ENCODE results near the gene MARK1. TPM values are rescaled to one million over a fixed set of nuclear protein-coding genes. Genes with fewer than 3 reads are reported as not detected.

The MARK1 gene
- total and polyA plus RNA-seq, 5 donors, result 10.1 to 25.1 (median 19.4) TPM

GRCh38 chr1:220504329-220504728 lies 23.6 kb upstream of the MARK1 start:
- intact Hi-C loops (cut with DNase I), result no loop called here

GRCh38 chr1:220507085-220507484 lies 20.9 kb upstream of the MARK1 start:
- ATAC-seq (no peak), DNase-seq (no peak)
- Histone ChIP-seq H3K27ac (ENCODE audit: low read length) (no peak overlapping the region), H3K4me3 (ENCODE audit: low read length) (no peak overlapping the region), H3K9me3 (ENCODE audit: control insufficient read depth, low read length) (no peaks in the 10 kb centered on the region), H3K4me1 (ENCODE audit: control insufficient read depth, insufficient read depth, low read length) (no peaks in the 10 kb centered on the region), H3K27me3 (ENCODE audit: control insufficient read depth, insufficient read depth) (peaks cover 3% of the 10 kb centered on the region)
- intact Hi-C loops (cut with DNase I), result no loop called here
- 78% methylated on average over 5 of the region's 5 CpGs for WGBS

More at GRCh38 chr1:220504329-220504728, 23.6 kb upstream of the MARK1 start:
- ATAC-seq (no peak), DNase-seq (no peak)
- no peaks in the 10 kb centered on the region for H3K9me3 ChIP-seq (ENCODE audit: control insufficient read depth, low read length)
- H3K27ac ChIP-seq (ENCODE audit: low read length), result no peak overlapping the region
- no peaks in the 10 kb centered on the region for H3K4me1 ChIP-seq (ENCODE audit: control insufficient read depth, insufficient read depth, low read length)
- 70% methylated on average over 5 of the region's 5 CpGs for WGBS
- H3K4me3 ChIP-seq (ENCODE audit: low read length), result no peak overlapping the region
- peaks cover 3% of the 10 kb centered on the region for H3K27me3 ChIP-seq (ENCODE audit: control insufficient read depth, insufficient read depth)

- WGBS, result 89% methylated on average over 4 of the region's 4 CpGs
- H3K27me3 ChIP-seq (ENCODE audit: control insufficient read depth, insufficient read depth), result peaks cover 3% of the 10 kb centered on the region
- intact Hi-C loops (cut with DNase I), result no loop called here
- ATAC-seq (no peak), DNase-seq (no peak)
- H3K4me3 ChIP-seq (ENCODE audit: low read length), result no peak overlapping the region
- no peak overlapping the region for H3K27ac ChIP-seq (ENCODE audit: low read length)
- H3K9me3 ChIP-seq (ENCODE audit: control insufficient read depth, low read length), result no peaks in the 10 kb centered on the region
- no peaks in the 10 kb centered on the region for H3K4me1 ChIP-seq (ENCODE audit: control insufficient read depth, insufficient read depth, low read length)
Measured at GRCh38 chr1:220511179-220511578, 16.8 kb upstream of the MARK1 start.

GRCh38 chr1:220511785-220512184 lies 16.2 kb upstream of the MARK1 start:
- H3K27ac ChIP-seq (ENCODE audit: low read length), result no peak overlapping the region
- H3K4me1 ChIP-seq (ENCODE audit: control insufficient read depth, insufficient read depth, low read length), result no peaks in the 10 kb centered on the region
- DNase-seq (peak in 2 of 3 donors; percentile 11 to 55), ATAC-seq (peak in 1 of 2 donors; percentile 63)
- 37% methylated on average over 4 of the region's 4 CpGs for WGBS
- H3K9me3 ChIP-seq (ENCODE audit: control insufficient read depth, low read length), result no peaks in the 10 kb centered on the region
- no peaks in the 10 kb centered on the region for H3K27me3 ChIP-seq (ENCODE audit: control insufficient read depth, insufficient read depth)
- intact Hi-C loops (cut with DNase I), result no loop called here
- no peak overlapping the region for H3K4me3 ChIP-seq (ENCODE audit: low read length)

- 86% methylated on average over 4 of the region's 4 CpGs for WGBS
- Histone ChIP-seq H3K27ac (ENCODE audit: low read length) (no peak overlapping the region), H3K27me3 (ENCODE audit: control insufficient read depth, insufficient read depth) (no peaks in the 10 kb centered on the region), H3K4me1 (ENCODE audit: control insufficient read depth, insufficient read depth, low read length) (no peaks in the 10 kb centered on the region), H3K4me3 (ENCODE audit: low read length) (no peak overlapping the region), H3K9me3 (ENCODE audit: control insufficient read depth, low read length) (no peaks in the 10 kb centered on the region)
- ATAC-seq, result no peak
- DNase-seq, result no peak
- intact Hi-C loops (cut with DNase I), result no loop called here
Measured at GRCh38 chr1:220513834-220514233, 14.1 kb upstream of the MARK1 start.

GRCh38 chr1:220514256-220514655 lies 13.7 kb upstream of the MARK1 start:
- intact Hi-C loops (cut with DNase I), result no loop called here
- ATAC-seq (no peak), DNase-seq (no peak)
- H3K27ac ChIP-seq (ENCODE audit: low read length), result no peak overlapping the region
- H3K27me3 ChIP-seq (ENCODE audit: control insufficient read depth, insufficient read depth), result no peaks in the 10 kb centered on the region
- H3K4me1 ChIP-seq (ENCODE audit: control insufficient read depth, insufficient read depth, low read length), result no peaks in the 10 kb centered on the region
- H3K4me3 ChIP-seq (ENCODE audit: low read length), result no peak overlapping the region
- no peaks in the 10 kb centered on the region for H3K9me3 ChIP-seq (ENCODE audit: control insufficient read depth, low read length)
- 91% methylated on average over 2 of the region's 2 CpGs for WGBS

GRCh38 chr1:220516014-220516721 lies 11.8 kb upstream of the MARK1 start:
- Histone ChIP-seq H3K4me1 (ENCODE audit: control insufficient read depth, insufficient read depth, low read length) (no peaks in the 10 kb centered on the region), H3K4me3 (ENCODE audit: low read length) (no peak overlapping the region), H3K9me3 (ENCODE audit: control insufficient read depth, low read length) (no peaks in the 10 kb centered on the region), H3K27me3 (ENCODE audit: control insufficient read depth, insufficient read depth) (no peaks in the 10 kb centered on the region), H3K27ac (ENCODE audit: low read length) (no peak overlapping the region)
- intact Hi-C loops (cut with DNase I), result no loop called here
- WGBS, result 82% methylated on average over 6 of the region's 6 CpGs
- ATAC-seq (no peak), DNase-seq (no peak)

- DNase-seq (no peak), ATAC-seq (no peak)
- Histone ChIP-seq H3K9me3 (ENCODE audit: control insufficient read depth, low read length) (no peaks in the 10 kb centered on the region), H3K4me3 (ENCODE audit: low read length) (no peak overlapping the region), H3K27me3 (ENCODE audit: control insufficient read depth, insufficient read depth) (no peaks in the 10 kb centered on the region), H3K4me1 (ENCODE audit: control insufficient read depth, insufficient read depth, low read length) (no peaks in the 10 kb centered on the region), H3K27ac (ENCODE audit: low read length) (no peak overlapping the region)
- WGBS, result 82% methylated on average over 2 of the region's 2 CpGs
- intact Hi-C loops (cut with DNase I), result no loop called here
Measured at GRCh38 chr1:220516722-220517042, 11.3 kb upstream of the MARK1 start.

- H3K4me1 ChIP-seq (ENCODE audit: control insufficient read depth, insufficient read depth, low read length), result no peaks in the 10 kb centered on the region
- H3K27me3 ChIP-seq (ENCODE audit: control insufficient read depth, insufficient read depth), result no peaks in the 10 kb centered on the region
- H3K27ac ChIP-seq (ENCODE audit: low read length), result no peak overlapping the region
- ATAC-seq (no peak), DNase-seq (no peak)
- intact Hi-C loops (cut with DNase I), result no loop called here
- 86% methylated on average over 1 of the region's 1 CpG for WGBS
- no peaks in the 10 kb centered on the region for H3K9me3 ChIP-seq (ENCODE audit: control insufficient read depth, low read length)
- no peak overlapping the region for H3K4me3 ChIP-seq (ENCODE audit: low read length)
Measured at GRCh38 chr1:220521778-220522177, 6.2 kb upstream of the MARK1 start.

- Histone ChIP-seq H3K4me3 (ENCODE audit: low read length) (no peak overlapping the region), H3K4me1 (ENCODE audit: control insufficient read depth, insufficient read depth, low read length) (no peaks in the 10 kb centered on the region), H3K27me3 (ENCODE audit: control insufficient read depth, insufficient read depth) (no peaks in the 10 kb centered on the region), H3K9me3 (ENCODE audit: control insufficient read depth, low read length) (no peaks in the 10 kb centered on the region), H3K27ac (ENCODE audit: low read length) (no peak overlapping the region)
- 66% methylated on average over 7 of the region's 7 CpGs for WGBS
- no peak for ATAC-seq
- DNase-seq, result no peak
- intact Hi-C loops (cut with DNase I), result no loop called here
Measured at GRCh38 chr1:220526294-220526693, 1.6 kb upstream of the MARK1 start.

GRCh38 chr1:220527279-220527907 lies 543 bp upstream of the MARK1 start:
- peak overlapping the region; percentile 89 for H3K4me3 ChIP-seq (ENCODE audit: low read length)
- ATAC-seq (peak; percentile 80 to 84), DNase-seq (peak; percentile 37 to 80 (median 78))
- H3K27me3 ChIP-seq (ENCODE audit: control insufficient read depth, insufficient read depth), result no peaks in the 10 kb centered on the region
- H3K27ac ChIP-seq (ENCODE audit: low read length), result peak overlapping the region; percentile 98
- under 1% methylated on average over 23 of the region's 23 CpGs for WGBS
- H3K9me3 ChIP-seq (ENCODE audit: control insufficient read depth, low read length), result no peaks in the 10 kb centered on the region
- intact Hi-C loops (cut with DNase I), result no loop called here
- no peaks in the 10 kb centered on the region for H3K4me1 ChIP-seq (ENCODE audit: control insufficient read depth, insufficient read depth, low read length)

Data from right cardiac atrium (tissue), 5 donors.